H1 (cell line): ENCODE results near the gene SLC9C2. TPM values are rescaled to one million over a fixed set of nuclear protein-coding genes. Genes with fewer than 3 reads are reported as not detected.

Experiments
- CHD7 ChIP-seq: fragments of 300-600 bp; sonication (generic); IDR thresholded peaks from 2 replicates; pipeline ENCODE4 v1.7.1; 2012; ENCODE audit warnings: low read length, moderate library complexity, mild to moderate bottlenecking, inconsistent platforms; ENCODE audit not compliant: insufficient replicate concordance
- MAX ChIP-seq: IDR thresholded peaks from 2 replicates; pipeline ENCODE4 v1.6.1; 2012; ENCODE audit warnings: inconsistent platforms
- TCF12 ChIP-seq: IDR thresholded peaks from 2 replicates; pipeline ENCODE4 v1.6.1; 2011; ENCODE audit warnings: low read depth, mild to moderate bottlenecking, low read length
- polyA plus RNA-seq, 7 experiments: library from polyadenylated mRNA; depleted of rRNA in 3 of 7; stranded (reverse) in 5 of 7; unstranded in 2 of 7; fragments of >200 nt in 5 of 7; fragments of 200-250 nt in 2 of 7; gene quantifications; 1 replicate in 5 of 7; 2 replicates in 1 of 7; 4 replicates in 1 of 7; pipeline versions ENCODE4 v1.2.1 to v1.2.3, GENCODE V29; 2011 to 2013; ENCODE audit warnings: missing spikeins in 2 of 7, mixed read lengths in 2 of 7
- total RNA-seq: library from RNA; stranded (reverse); fragmentation: NEBNext Ultra II Directional; extraction: Animal tissue kit (Norgen Biotek cat#: 25700); gene quantifications from 2 replicates; pipeline ENCODE4 v1.2.1, GENCODE V29; 2021

Gene SLC9C2
- total and polyA plus RNA-seq, 2 of the 8 experiments (the other 6 are each of a cell fraction or from before 2014, with no cell fraction given) = not detected

GRCh38 chr1:173549813-173550212 is 53.1 kb downstream of the SLC9C2 start (continued):
- TF ChIP-seq CHD7 (no peak), MAX (no peak), TCF12 (no peak)
